HEK293 (cell line): ENCODE measurements around the gene HPGD.

Experiments used
- CTCF ChIA-PET: fragments of 350-600 bp; formaldehyde crosslinking; extraction: SDS; loops from one replicate; lab custom pipeline; 2021; ENCODE audit warnings: antibody characterized with exemption; lab: Yijun Ruan, JAX
- POLR2A ChIA-PET: fragments of 300-600 bp; formaldehyde crosslinking; extraction: SDS; loops from one replicate; lab custom pipeline; 2020; ENCODE audit warnings: antibody characterized with exemption, inconsistent platforms; lab: Yijun Ruan, JAX
- H3K27ac ChIP-seq: fragments of 200-500 bp; sonication (Bioruptor generic); 2 replicates; pipeline ENCODE4 v1.5.1; 2014; ENCODE audit warnings: low read depth, low read length, control low read depth, inconsistent platforms; ENCODE audit errors: extremely low read depth
- H3K36me3 ChIP-seq, 2 experiments: fragments of 200-500 bp in 1 of 2; sonication (Bioruptor generic) in 1 of 2; 1 replicate in 1 of 2; 2 replicates in 1 of 2; pipeline ENCODE4 v1.5.1; 2014 to 2017; ENCODE audit warnings: inconsistent platforms in 2 of 2, low read length in 2 of 2; ENCODE audit not compliant: control insufficient read depth in 2 of 2, insufficient read depth in 1 of 2
- H3K4me1 ChIP-seq: fragments of 200-500 bp; sonication (Bioruptor generic); 2 replicates; pipeline ENCODE4 v1.5.1; 2014; ENCODE audit warnings: mild to moderate bottlenecking, low read length, inconsistent platforms; ENCODE audit not compliant: control insufficient read depth, insufficient read depth
- H3K4me3 ChIP-seq: 2 replicates; pipeline ENCODE4 v1.5.1; 2011; ENCODE audit warnings: low read depth, mild to moderate bottlenecking, control low read depth, low read length, moderate library complexity
- H3K9me3 ChIP-seq: fragments of 200-500 bp; sonication (Bioruptor generic); 2 replicates; pipeline ENCODE4 v1.5.1; 2014; ENCODE audit warnings: low read depth, low read length, inconsistent platforms; ENCODE audit not compliant: control insufficient read depth, insufficient read depth
- KLF7 ChIP-seq: fragments of 450-650 bp; formaldehyde crosslinking; IDR thresholded peaks from 2 replicates; pipeline ENCODE4 v1.5.1; 2016; ENCODE audit warnings: missing biosample characterization, missing genetic modification characterization, borderline replicate concordance
- OSR2 ChIP-seq: fragments of 450-650 bp; formaldehyde crosslinking; IDR thresholded peaks from 2 replicates; pipeline ENCODE4 v1.5.1; 2016; ENCODE audit warnings: missing biosample characterization, missing genetic modification characterization
- PATZ1 ChIP-seq: fragments of 450-650 bp; formaldehyde crosslinking; IDR thresholded peaks from 2 replicates; pipeline ENCODE4 v1.5.1; 2016; ENCODE audit warnings: missing biosample characterization, missing genetic modification characterization
- PRDM1 ChIP-seq: fragments of 450-650 bp; formaldehyde crosslinking; IDR thresholded peaks from 2 replicates; pipeline ENCODE4; 2016; ENCODE audit warnings: missing biosample characterization, missing genetic modification characterization
- ZBTB10 ChIP-seq: fragments of 450-650 bp; formaldehyde crosslinking; IDR thresholded peaks from 2 replicates; pipeline ENCODE4 v1.5.1; 2016; ENCODE audit warnings: missing biosample characterization, missing genetic modification characterization
- ZNF10 ChIP-seq: fragments of 450-650 bp; formaldehyde crosslinking; IDR thresholded peaks from 2 replicates; pipeline ENCODE4 v1.5.1; 2017; ENCODE audit warnings: missing biosample characterization, missing genetic modification characterization
- ZNF112 ChIP-seq: fragments of 450-650 bp; formaldehyde crosslinking; IDR thresholded peaks from 2 replicates; pipeline ENCODE4 v1.5.0; 2017; ENCODE audit warnings: missing biosample characterization, missing genetic modification characterization
- ZNF133 ChIP-seq: fragments of 450-650 bp; formaldehyde crosslinking; IDR thresholded peaks from 2 replicates; pipeline ENCODE4 v1.5.1; 2016; ENCODE audit warnings: missing biosample characterization, missing genetic modification characterization
- ZNF214 ChIP-seq: fragments of 450-650 bp; formaldehyde crosslinking; IDR thresholded peaks from 2 replicates; pipeline ENCODE4 v1.5.1; 2017; ENCODE audit warnings: missing biosample characterization, mild to moderate bottlenecking, missing genetic modification characterization, borderline replicate concordance
- ZNF26 ChIP-seq: fragments of 450-650 bp; formaldehyde crosslinking; IDR thresholded peaks from 2 replicates; pipeline ENCODE4 v1.5.1; 2016; ENCODE audit warnings: missing biosample characterization, missing genetic modification characterization
- ZNF302 ChIP-seq: fragments of 450-650 bp; formaldehyde crosslinking; IDR thresholded peaks from 2 replicates; pipeline ENCODE4 v1.5.1; 2016; ENCODE audit warnings: missing biosample characterization, missing genetic modification characterization, low read depth
- ZNF404 ChIP-seq: fragments of 450-650 bp; formaldehyde crosslinking; IDR thresholded peaks from 2 replicates; pipeline ENCODE4 v1.5.1; 2017; ENCODE audit warnings: missing biosample characterization, missing genetic modification characterization
- ZNF561 ChIP-seq: fragments of 450-650 bp; IDR thresholded peaks from 2 replicates; pipeline ENCODE4 v1.5.1; 2018; ENCODE audit warnings: missing biosample characterization, missing genetic modification characterization, borderline replicate concordance
- ZNF600 ChIP-seq: fragments of 450-650 bp; formaldehyde crosslinking; IDR thresholded peaks from 2 replicates; pipeline ENCODE4 v1.5.1; 2016; ENCODE audit warnings: missing biosample characterization, missing genetic modification characterization
- ZNF610 ChIP-seq: fragments of 450-650 bp; formaldehyde crosslinking; IDR thresholded peaks from 2 replicates; pipeline ENCODE4 v1.5.1; 2016; ENCODE audit warnings: missing biosample characterization, missing genetic modification characterization, borderline replicate concordance
- ZNF639 ChIP-seq: fragments of 450-650 bp; formaldehyde crosslinking; IDR thresholded peaks from 2 replicates; pipeline ENCODE4 v1.5.1; 2016; ENCODE audit warnings: missing biosample characterization, missing genetic modification characterization
- ZNF830 ChIP-seq: fragments of 450-650 bp; IDR thresholded peaks from 2 replicates; pipeline ENCODE4 v1.5.0; 2018; ENCODE audit warnings: missing biosample characterization, missing genetic modification characterization, low read depth, mild to moderate bottlenecking, moderate library complexity
- ZNF843 ChIP-seq: fragments of 450-650 bp; formaldehyde crosslinking; IDR thresholded peaks from 2 replicates; pipeline ENCODE4 v1.5.1; 2016; ENCODE audit warnings: missing biosample characterization, missing genetic modification characterization
- TF ChIP-seq, protein P1 (sequence below): fragments of 450-650 bp; formaldehyde crosslinking; optimal IDR thresholded peaks from 2 replicates; pipeline ENCODE3; 2016; ENCODE audit warnings: missing biosample characterization, mild to moderate bottlenecking, missing genetic modification characterization
- TF ChIP-seq, protein P2 (sequence below): fragments of 450-650 bp; formaldehyde crosslinking; IDR thresholded peaks from 2 replicates; pipeline ENCODE4 v1.5.1; 2016; ENCODE audit warnings: missing biosample characterization, missing genetic modification characterization
- TF ChIP-seq, protein P3 (sequence below): fragments of 450-650 bp; formaldehyde crosslinking; IDR thresholded peaks from 2 replicates; pipeline ENCODE4 v1.5.1; 2016; ENCODE audit warnings: missing biosample characterization, missing genetic modification characterization, borderline replicate concordance
- TF ChIP-seq, protein P4 (sequence below): fragments of 450-650 bp; formaldehyde crosslinking; IDR thresholded peaks from 2 replicates; pipeline ENCODE4 v1.5.1; 2017; ENCODE audit warnings: missing biosample characterization, missing genetic modification characterization

HPGD gene

GRCh38 chr4:174553031-174553430 is 30.7 kb upstream of the HPGD start:
- POLR2A ChIA-PET: no interaction called here
- CTCF ChIA-PET: no interaction called here
- Histone ChIP-seq H3K4me3 (no peak overlapping the region), H3K27ac (no peak overlapping the region), H3K9me3 (no peaks in the 10 kb centered on the region), H3K36me3 (no peaks in the 10 kb centered on the region), H3K4me1 (no peaks in the 10 kb centered on the region)
- TF ChIP-seq ZNF302 (tag by site-specific recombination): no peak
- no peak for TF ChIP-seq ZNF830
- TF ChIP-seq ZNF843 (tag by site-specific recombination): no peak
- TF ChIP-seq ZNF561 (tag by site-specific recombination): no peak
- TF ChIP-seq ZNF112 (tag by site-specific recombination): no peak
- TF ChIP-seq ZBTB10 (tag by site-specific recombination): no peak
- TF ChIP-seq ZNF639: no peak
- TF ChIP-seq ZNF26: no peak
- TF ChIP-seq KLF7 (tag by site-specific recombination): no peak
- TF ChIP-seq ZNF10 (tag by site-specific recombination): no peak
- TF ChIP-seq ZNF214: no peak
- TF ChIP-seq OSR2 (tag by site-specific recombination): no peak
- TF ChIP-seq, protein P1, sequence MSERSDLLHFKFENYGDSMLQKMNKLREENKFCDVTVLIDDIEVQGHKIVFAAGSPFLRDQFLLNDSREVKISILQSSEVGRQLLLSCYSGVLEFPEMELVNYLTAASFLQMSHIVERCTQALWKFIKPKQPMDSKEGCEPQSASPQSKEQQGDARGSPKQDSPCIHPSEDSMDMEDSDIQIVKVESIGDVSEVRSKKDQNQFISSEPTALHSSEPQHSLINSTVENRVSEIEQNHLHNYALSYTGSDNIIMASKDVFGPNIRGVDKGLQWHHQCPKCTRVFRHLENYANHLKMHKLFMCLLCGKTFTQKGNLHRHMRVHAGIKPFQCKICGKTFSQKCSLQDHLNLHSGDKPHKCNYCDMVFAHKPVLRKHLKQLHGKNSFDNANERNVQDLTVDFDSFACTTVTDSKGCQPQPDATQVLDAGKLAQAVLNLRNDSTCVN: no peak
- TF ChIP-seq, protein P2, sequence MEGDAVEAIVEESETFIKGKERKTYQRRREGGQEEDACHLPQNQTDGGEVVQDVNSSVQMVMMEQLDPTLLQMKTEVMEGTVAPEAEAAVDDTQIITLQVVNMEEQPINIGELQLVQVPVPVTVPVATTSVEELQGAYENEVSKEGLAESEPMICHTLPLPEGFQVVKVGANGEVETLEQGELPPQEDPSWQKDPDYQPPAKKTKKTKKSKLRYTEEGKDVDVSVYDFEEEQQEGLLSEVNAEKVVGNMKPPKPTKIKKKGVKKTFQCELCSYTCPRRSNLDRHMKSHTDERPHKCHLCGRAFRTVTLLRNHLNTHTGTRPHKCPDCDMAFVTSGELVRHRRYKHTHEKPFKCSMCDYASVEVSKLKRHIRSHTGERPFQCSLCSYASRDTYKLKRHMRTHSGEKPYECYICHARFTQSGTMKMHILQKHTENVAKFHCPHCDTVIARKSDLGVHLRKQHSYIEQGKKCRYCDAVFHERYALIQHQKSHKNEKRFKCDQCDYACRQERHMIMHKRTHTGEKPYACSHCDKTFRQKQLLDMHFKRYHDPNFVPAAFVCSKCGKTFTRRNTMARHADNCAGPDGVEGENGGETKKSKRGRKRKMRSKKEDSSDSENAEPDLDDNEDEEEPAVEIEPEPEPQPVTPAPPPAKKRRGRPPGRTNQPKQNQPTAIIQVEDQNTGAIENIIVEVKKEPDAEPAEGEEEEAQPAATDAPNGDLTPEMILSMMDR: no peak
- TF ChIP-seq ZNF404 (tag by site-specific recombination): no peak
- TF ChIP-seq, protein P3, sequence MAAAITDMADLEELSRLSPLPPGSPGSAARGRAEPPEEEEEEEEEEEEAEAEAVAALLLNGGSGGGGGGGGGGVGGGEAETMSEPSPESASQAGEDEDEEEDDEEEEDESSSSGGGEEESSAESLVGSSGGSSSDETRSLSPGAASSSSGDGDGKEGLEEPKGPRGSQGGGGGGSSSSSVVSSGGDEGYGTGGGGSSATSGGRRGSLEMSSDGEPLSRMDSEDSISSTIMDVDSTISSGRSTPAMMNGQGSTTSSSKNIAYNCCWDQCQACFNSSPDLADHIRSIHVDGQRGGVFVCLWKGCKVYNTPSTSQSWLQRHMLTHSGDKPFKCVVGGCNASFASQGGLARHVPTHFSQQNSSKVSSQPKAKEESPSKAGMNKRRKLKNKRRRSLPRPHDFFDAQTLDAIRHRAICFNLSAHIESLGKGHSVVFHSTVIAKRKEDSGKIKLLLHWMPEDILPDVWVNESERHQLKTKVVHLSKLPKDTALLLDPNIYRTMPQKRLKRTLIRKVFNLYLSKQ (tag by site-specific recombination): no peak

GRCh38 chr4:174550541-174550940 is 28.3 kb upstream of the HPGD start:
- Histone ChIP-seq H3K4me3 (no peak overlapping the region), H3K9me3 (no peaks in the 10 kb centered on the region), H3K27ac (no peak overlapping the region), H3K4me1 (no peaks in the 10 kb centered on the region), H3K36me3 (no peaks in the 10 kb centered on the region)
- ChIA-PET CTCF (no interaction called here), POLR2A (no interaction called here)
- TF ChIP-seq PRDM1 (tag by site-specific recombination) (no peak), ZNF133 (tag by site-specific recombination) (no peak), ZNF610 (no peak), PATZ1 (tag by site-specific recombination) (no peak), ZNF600 (tag by site-specific recombination) (no peak)
- TF ChIP-seq, protein P4, sequence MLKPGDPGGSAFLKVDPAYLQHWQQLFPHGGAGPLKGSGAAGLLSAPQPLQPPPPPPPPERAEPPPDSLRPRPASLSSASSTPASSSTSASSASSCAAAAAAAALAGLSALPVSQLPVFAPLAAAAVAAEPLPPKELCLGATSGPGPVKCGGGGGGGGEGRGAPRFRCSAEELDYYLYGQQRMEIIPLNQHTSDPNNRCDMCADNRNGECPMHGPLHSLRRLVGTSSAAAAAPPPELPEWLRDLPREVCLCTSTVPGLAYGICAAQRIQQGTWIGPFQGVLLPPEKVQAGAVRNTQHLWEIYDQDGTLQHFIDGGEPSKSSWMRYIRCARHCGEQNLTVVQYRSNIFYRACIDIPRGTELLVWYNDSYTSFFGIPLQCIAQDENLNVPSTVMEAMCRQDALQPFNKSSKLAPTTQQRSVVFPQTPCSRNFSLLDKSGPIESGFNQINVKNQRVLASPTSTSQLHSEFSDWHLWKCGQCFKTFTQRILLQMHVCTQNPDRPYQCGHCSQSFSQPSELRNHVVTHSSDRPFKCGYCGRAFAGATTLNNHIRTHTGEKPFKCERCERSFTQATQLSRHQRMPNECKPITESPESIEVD (tag by site-specific recombination): no peak
